Tibial nerve (tissue), 3 donors: ENCODE results near the gene CRTC1.

Experiments used
- CTCF ChIP-seq, 5 experiments: fragments of 200-600 bp in 3 of 5; fragments of 450-650 bp in 2 of 5; sonication (generic) in 3 of 5; IDR thresholded peaks; one replicate each; pipeline ENCODE4 v1.5.1; 2016 to 2019; ENCODE audit warnings: antibody characterized with exemption in 5 of 5, mild to moderate bottlenecking in 3 of 5, moderate library complexity in 2 of 5
- POLR2A ChIP-seq, 2 donors: fragments of 450-650 bp; IDR thresholded peaks; one replicate each; pipeline ENCODE4 v1.6.1; 2017; ENCODE audit warnings: antibody characterized with exemption in 2 of 2, mild to moderate bottlenecking in 2 of 2, moderate library complexity in 2 of 2

DNA sequence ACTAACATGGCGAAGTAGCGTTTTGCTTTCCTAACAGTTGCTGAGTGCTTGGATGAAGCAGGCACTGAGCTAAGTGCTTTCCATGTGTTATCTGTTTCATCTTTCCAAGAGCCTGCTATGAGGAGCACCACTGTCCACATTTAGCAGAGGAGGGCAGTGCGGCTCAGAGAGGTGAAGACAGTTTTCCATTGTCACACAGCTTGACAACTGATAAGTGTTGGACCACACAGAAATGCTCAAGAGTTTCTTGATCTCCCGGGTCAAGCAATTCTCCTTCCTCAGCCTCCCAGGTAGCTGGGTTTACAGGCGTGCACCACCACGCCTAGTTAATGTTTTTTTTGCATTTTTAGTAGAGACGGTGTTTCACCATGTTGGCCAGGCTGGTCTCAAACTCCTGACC is 6.8 kb upstream of the CRTC1 start:
- no peak for TF ChIP-seq CTCF (IDR thresholded peaks at IDR 0.05)
- no peak for TF ChIP-seq POLR2A (IDR thresholded peaks at IDR 0.05)
